HG03064 (cell line): ENCODE data around the gene HAL.
A peak's percentile ranks its signal among the peaks of the same experiment; 100 is the strongest.

Source experiments
- ATAC-seq: cut with Tn5 transposase; IDR thresholded peaks from one replicate; pipeline ENCODE4 v1.9.1; 2021; ENCODE audit warnings: low read depth; ENCODE audit not compliant: unreplicated experiment

The HAL gene

DNA sequence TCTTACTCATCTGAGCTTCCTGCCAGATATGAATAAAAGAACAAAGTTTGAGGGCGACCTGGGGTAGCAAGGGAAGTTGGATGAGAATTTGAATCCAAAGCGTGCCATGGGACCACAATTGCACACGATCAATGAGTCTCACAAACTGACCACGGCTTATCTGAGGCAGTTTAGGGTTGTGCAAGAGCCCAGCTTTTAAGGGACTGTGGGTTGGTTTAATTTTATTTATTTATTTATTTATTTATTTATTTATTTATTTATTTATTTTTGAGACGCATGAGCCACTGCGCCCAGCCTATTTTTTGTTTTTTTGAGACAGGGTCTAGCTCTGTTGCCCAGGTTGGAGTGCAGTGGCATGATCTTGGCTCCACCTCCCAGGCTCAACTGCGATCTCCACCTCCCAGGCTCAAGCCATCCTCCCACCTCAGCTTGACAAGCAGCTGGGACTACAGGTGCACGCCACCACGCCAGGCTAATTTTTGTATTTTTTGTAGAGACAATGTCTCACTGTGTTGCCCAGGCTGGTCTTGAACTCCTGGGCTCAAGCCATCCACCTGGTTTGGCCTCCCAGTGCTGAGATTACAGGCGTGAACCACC, 51.9 kb downstream of the HAL start:
- ATAC-seq, result no peak

DNA sequence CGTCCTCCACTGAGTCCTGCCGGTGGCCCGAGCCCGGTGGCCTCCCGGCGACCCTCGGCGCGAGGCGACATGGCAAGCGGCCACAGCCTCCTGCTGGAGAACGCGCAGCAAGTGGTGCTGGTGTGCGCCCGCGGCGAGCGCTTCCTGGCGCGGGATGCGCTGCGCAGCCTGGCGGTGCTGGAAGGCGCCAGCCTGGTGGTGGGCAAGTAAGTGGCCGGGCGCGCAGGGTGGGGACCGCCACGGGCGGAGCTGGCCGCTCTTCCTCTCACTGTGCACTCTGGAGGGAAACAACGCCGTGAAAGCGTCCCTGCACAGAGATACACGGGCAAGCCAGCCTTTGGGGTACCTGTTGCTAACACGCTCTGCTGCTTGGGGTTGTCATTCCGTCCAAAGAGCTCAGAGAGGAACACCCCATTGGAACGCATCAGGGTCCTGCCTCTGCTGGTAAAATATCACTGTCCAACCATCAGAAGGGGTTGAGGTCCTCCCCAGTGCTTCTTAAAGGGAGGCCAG, 52.8 kb downstream of the HAL start, which contains the start of gene AMDHD1:
TSS of gene AMDHD1 (plus strand) at position 2 of the 513 bp plus-strand sequence. CDS start at position 70, 68 bp downstream.
- peak; percentile 63 for ATAC-seq

DNA sequence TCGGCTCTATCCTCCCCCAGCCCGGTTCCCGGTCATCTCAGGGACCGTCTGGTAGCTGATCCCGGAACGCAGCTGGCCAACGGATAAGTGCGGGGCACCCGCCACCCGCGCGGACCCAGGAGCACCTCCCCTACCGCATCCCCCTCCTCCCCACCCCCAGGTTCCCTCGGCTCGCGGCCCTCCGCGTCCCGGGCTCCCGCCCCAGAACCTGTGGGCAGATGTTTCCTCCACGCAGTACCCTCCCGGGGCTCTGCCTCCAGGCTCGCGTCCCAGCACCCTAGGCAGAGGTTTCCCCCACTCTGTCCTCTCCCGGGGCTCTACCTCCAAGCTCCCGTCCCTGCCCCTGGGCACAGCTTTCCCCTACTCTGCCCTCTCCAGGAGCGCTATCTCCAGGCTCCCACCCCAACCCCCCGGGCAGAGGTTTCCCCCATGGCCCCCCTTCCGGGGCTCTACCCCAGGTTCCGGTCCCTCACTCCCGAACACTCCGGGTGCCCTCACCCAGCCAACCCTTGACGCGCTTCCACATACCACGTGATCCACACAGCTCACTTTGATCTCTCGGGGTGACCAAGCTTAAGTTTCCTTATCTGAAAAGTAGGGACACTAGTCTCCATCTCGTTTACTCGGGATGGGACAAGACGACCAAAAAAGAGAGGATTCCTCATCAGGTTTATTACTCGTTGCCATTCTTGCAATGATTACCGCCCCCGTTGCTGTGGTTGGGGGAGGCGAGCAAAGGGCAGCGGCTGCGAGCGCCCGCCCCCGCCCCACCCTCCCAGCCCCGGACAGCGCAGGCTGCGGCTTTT, 53.4 kb downstream of the HAL start, which contains the start of gene CCDC38:
TSS of gene CCDC38 (minus strand) at position 91 of the 806 bp plus-strand sequence. CDS start 6,105 bp downstream, outside the sequence.
- peak; percentile 99 for ATAC-seq

DNA sequence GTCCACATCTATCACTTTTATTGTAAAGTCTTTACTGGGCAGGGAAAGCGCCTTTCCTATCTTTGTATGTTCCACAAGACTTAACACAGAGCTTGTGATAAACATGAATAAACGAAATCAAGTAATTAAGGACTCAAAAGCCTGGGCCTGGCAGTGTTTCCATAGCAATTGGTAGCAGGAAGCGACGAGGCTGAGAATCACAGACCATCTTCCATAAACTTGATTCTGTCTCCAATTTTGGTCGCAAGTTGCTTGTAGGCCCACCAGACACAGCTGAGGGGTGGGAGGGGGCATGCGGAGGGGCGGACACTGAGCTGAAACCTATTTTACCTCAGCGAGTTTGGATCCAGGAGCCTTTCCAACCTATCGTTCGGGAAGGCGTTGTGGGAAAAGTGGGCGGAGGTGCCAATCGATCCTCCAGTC, 54.0 kb downstream of the HAL start:
- no peak for ATAC-seq

DNA sequence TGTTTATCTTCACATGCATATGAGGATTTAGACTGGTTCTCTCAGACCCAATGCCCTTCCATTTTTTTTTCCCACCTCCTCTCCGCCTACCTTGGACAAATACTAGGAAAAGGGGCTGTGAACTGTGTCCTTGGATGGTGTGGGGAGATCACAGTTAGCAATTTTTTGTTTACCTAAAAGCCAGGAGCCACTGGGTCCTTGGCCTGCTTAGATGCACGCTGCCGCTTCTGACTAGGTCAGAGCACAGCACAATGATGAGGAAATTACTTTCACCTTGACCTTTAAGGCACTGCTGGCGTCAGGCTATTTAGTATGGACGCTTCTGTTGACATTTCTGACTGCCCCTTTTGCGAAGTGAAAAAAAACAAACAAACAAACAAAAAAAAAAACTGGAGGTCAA, 55.6 kb downstream of the HAL start:
- no peak for ATAC-seq
